Keratinocyte (primary cell): ENCODE results near the gene MAL. TPM values are rescaled to one million over a fixed set of nuclear protein-coding genes. Genes with fewer than 3 reads are reported as not detected.
A peak's percentile ranks its signal among the peaks of the same experiment; 100 is the strongest.

Experiments used
- DNase-seq: peaks from one replicate; pipeline ENCODE4 v3.0.0-alpha.2; 2011; ENCODE audit warnings: low read depth, missing footprints, low spot score
- FAIRE-seq: peaks from 2 replicates; lab custom pipeline; 2011; peaks lifted over from hg19 to GRCh38; lab: Jason Lieb, UNC
- H2AFZ ChIP-seq: 2 replicates; pipeline ENCODE4 v1.6.0; 2012; ENCODE audit warnings: low read length, control low read depth, inconsistent platforms; ENCODE audit not compliant: control insufficient read depth
- H3K27ac ChIP-seq: 2 replicates; pipeline ENCODE4 v1.5.1; 2011; ENCODE audit warnings: low read length; ENCODE audit not compliant: control insufficient read depth, insufficient read depth
- H3K27me3 ChIP-seq: 3 replicates; pipeline ENCODE4 v1.6.0; 2011; ENCODE audit warnings: low read length; ENCODE audit not compliant: control insufficient read depth, insufficient read depth; ENCODE audit errors: extremely low read depth
- H3K36me3 ChIP-seq, 2 experiments: 2 replicates in 1 of 2; 3 replicates in 1 of 2; pipeline ENCODE4 v1.5.1; 2011; ENCODE audit warnings: low read length in 2 of 2, mild to moderate bottlenecking in 1 of 2; ENCODE audit not compliant: control insufficient read depth in 2 of 2, insufficient read depth in 2 of 2; ENCODE audit errors: extremely low read depth in 1 of 2
- H3K4me1 ChIP-seq: 3 replicates; pipeline ENCODE4 v1.5.1; 2011; ENCODE audit warnings: low read length; ENCODE audit not compliant: control insufficient read depth, insufficient read depth; ENCODE audit errors: extremely low read depth
- H3K4me2 ChIP-seq: 3 replicates; pipeline ENCODE4 v1.6.0; 2011; ENCODE audit warnings: low read depth, low read length; ENCODE audit not compliant: control insufficient read depth, insufficient read depth; ENCODE audit errors: extremely low read depth
- H3K4me3 ChIP-seq, 3 experiments: fragments of 200-600 bp in 1 of 3; sonication (generic) in 1 of 3; 2 replicates in 2 of 3; 3 replicates in 1 of 3; pipeline ENCODE4 v1.5.1; 2011 to 2016; ENCODE audit warnings: low read length in 3 of 3, mild to moderate bottlenecking in 3 of 3, control low read depth in 2 of 3, inconsistent platforms in 1 of 3, low read depth in 1 of 3, mixed read lengths in 1 of 3, mixed run types in 1 of 3, moderate library complexity in 1 of 3; ENCODE audit not compliant: control insufficient read depth in 2 of 3, insufficient read depth in 2 of 3; ENCODE audit errors: extremely low read depth in 1 of 3
- H3K79me2 ChIP-seq: 2 replicates; pipeline ENCODE4 v1.6.0; 2012; ENCODE audit warnings: low read length; ENCODE audit not compliant: control insufficient read depth, insufficient read depth
- H3K9ac ChIP-seq: 3 replicates; pipeline ENCODE4 v1.6.0; 2011; ENCODE audit warnings: low read length; ENCODE audit not compliant: control insufficient read depth, insufficient read depth; ENCODE audit errors: extremely low read depth
- H3K9me1 ChIP-seq: 3 replicates; pipeline ENCODE4 v1.6.0; 2011; ENCODE audit warnings: low read length; ENCODE audit not compliant: control insufficient read depth, insufficient read depth; ENCODE audit errors: extremely low read depth
- H3K9me3 ChIP-seq: 2 replicates; pipeline ENCODE4 v1.5.1; 2012; ENCODE audit warnings: low read depth, low read length; ENCODE audit not compliant: control insufficient read depth
- H4K20me1 ChIP-seq: 3 replicates; pipeline ENCODE4 v1.6.0; 2011; ENCODE audit warnings: low read length; ENCODE audit not compliant: control insufficient read depth, insufficient read depth; ENCODE audit errors: extremely low read depth
- EZH2 ChIP-seq: IDR thresholded peaks from one replicate; pipeline ENCODE4 v1.6.1; 2012; ENCODE audit warnings: inconsistent platforms, mild to moderate bottlenecking, low read length, moderate library complexity
- dilution Hi-C: fragments of 300-500 bp; cut with MboI; formaldehyde crosslinking; loops from one replicate; pipeline ENCODE4 v1.7.0; 2020; ENCODE audit warnings: low sequenced_read_pairs; ENCODE audit not compliant: extremely low pct_ligation_motif_present
- polyA plus RNA-seq, 5 experiments: library from polyadenylated mRNA; depleted of rRNA in 3 of 5; stranded (reverse) in 3 of 5; stranded (forward) in 1 of 5; unstranded in 1 of 5; fragments of >200 nt; gene quantifications; 1 replicate in 1 of 5; 2 replicates in 3 of 5; 3 replicates in 1 of 5; pipeline versions ENCODE4 v1.2.1 to v1.2.3, GENCODE V29; 2011 to 2012; ENCODE audit warnings: missing spikeins in 2 of 5, low read depth in 1 of 5, low replicate concordance in 1 of 5
- TF ChIP-seq, protein P1 (sequence below), 3 experiments: IDR thresholded peaks in 1 of 3; conservative IDR thresholded peaks in 1 of 3; optimal IDR thresholded peaks in 1 of 3; 2 replicates in 2 of 3; 3 replicates in 1 of 3; pipeline versions ENCODE3 to v1.5.1; 2011; ENCODE audit warnings: low read length in 3 of 3, mild to moderate bottlenecking in 3 of 3, moderate library complexity in 2 of 3, control low read depth in 1 of 3, inconsistent platforms in 1 of 3; ENCODE audit not compliant: insufficient read depth in 2 of 3; ENCODE audit errors: extremely low read depth in 1 of 3

The MAL gene
- polyA plus RNA-seq, 1 donor (not counting 4 experiments of a cell fraction or from before 2014, with no cell fraction given) = not detected

- H4K20me1 ChIP-seq = no peaks in the 10 kb centered on the region
- no peak overlapping the region for H3K4me3 ChIP-seq
- no peaks in the 10 kb centered on the region for H3K9me1 ChIP-seq
- TF ChIP-seq EZH2 = no peak
- TF ChIP-seq, protein P1, sequence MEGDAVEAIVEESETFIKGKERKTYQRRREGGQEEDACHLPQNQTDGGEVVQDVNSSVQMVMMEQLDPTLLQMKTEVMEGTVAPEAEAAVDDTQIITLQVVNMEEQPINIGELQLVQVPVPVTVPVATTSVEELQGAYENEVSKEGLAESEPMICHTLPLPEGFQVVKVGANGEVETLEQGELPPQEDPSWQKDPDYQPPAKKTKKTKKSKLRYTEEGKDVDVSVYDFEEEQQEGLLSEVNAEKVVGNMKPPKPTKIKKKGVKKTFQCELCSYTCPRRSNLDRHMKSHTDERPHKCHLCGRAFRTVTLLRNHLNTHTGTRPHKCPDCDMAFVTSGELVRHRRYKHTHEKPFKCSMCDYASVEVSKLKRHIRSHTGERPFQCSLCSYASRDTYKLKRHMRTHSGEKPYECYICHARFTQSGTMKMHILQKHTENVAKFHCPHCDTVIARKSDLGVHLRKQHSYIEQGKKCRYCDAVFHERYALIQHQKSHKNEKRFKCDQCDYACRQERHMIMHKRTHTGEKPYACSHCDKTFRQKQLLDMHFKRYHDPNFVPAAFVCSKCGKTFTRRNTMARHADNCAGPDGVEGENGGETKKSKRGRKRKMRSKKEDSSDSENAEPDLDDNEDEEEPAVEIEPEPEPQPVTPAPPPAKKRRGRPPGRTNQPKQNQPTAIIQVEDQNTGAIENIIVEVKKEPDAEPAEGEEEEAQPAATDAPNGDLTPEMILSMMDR (optimal IDR thresholded peaks at IDR 0.05 in 1 of 3, IDR thresholded peaks at IDR 0.05 in 1 of 3, conservative IDR thresholded peaks at IDR 0.05 in 1 of 3; ENCODE audit: extremely low read depth in 1 of 3, insufficient read depth in 2 of 3, low read length in 3 of 3) = peak in 2 of 3 experiments; percentile 17 to 23
- no peaks in the 10 kb centered on the region for H3K9me3 ChIP-seq
- H3K27ac ChIP-seq = no peak overlapping the region
- peaks cover 8% of the 10 kb centered on the region for H3K27me3 ChIP-seq
- no peak overlapping the region for H3K9ac ChIP-seq
- H3K4me1 ChIP-seq = peaks cover 4% of the 10 kb centered on the region
- H2AFZ ChIP-seq = no peak overlapping the region
- dilution Hi-C loops = no loop called here
- no peak for DNase-seq
- H3K36me3 ChIP-seq = no peaks in the 10 kb centered on the region
- no peaks in the 10 kb centered on the region for H3K79me2 ChIP-seq
- H3K4me2 ChIP-seq = no peak overlapping the region
- FAIRE-seq = no peak
Measured at GRCh38 chr2:95053543-95053942, 28.0 kb downstream of the MAL start.

- no peak overlapping the region for H3K4me3 ChIP-seq
- DNase-seq = no peak
- H3K4me2 ChIP-seq = no peak overlapping the region
- H3K36me3 ChIP-seq = no peaks in the 10 kb centered on the region
- H2AFZ ChIP-seq = no peak overlapping the region
- H3K27ac ChIP-seq = no peak overlapping the region
- no peaks in the 10 kb centered on the region for H4K20me1 ChIP-seq
- no peaks in the 10 kb centered on the region for H3K9me1 ChIP-seq
- H3K27me3 ChIP-seq = peaks cover 8% of the 10 kb centered on the region
- no peaks in the 10 kb centered on the region for H3K9me3 ChIP-seq
- FAIRE-seq = no peak
- dilution Hi-C loops = no loop called here
- no peaks in the 10 kb centered on the region for H3K79me2 ChIP-seq
- TF ChIP-seq, protein P1 (optimal IDR thresholded peaks at IDR 0.05 in 1 of 3, IDR thresholded peaks at IDR 0.05 in 1 of 3, conservative IDR thresholded peaks at IDR 0.05 in 1 of 3; ENCODE audit: extremely low read depth in 1 of 3, insufficient read depth in 2 of 3, low read length in 3 of 3) = no peak
- TF ChIP-seq EZH2 = no peak
- no peak overlapping the region for H3K9ac ChIP-seq
- H3K4me1 ChIP-seq = peaks cover 4% of the 10 kb centered on the region
Measured at GRCh38 chr2:95054016-95054415, 28.5 kb downstream of the MAL start.
